C4-2B (cell line): ENCODE data around the gene SPNS3.

Experiments
- H3K27ac ChIP-seq: fragments of 450-650 bp; 2 replicates; pipeline ENCODE4 v1.5.1; 2017
- CTCF ChIP-seq: fragments of 450-650 bp; conservative IDR thresholded peaks from 2 replicates; pipeline ENCODE4 v1.5.1; 2017; ENCODE audit warnings: mild to moderate bottlenecking
- ZFX ChIP-seq: fragments of 450-650 bp; IDR thresholded peaks from 2 replicates; pipeline ENCODE4 v1.6.1; 2017

SPNS3 gene

GRCh38 chr17:4411201-4411600, 22.5 kb upstream of the SPNS3 start:
- no peak overlapping the region for H3K27ac ChIP-seq
- no peak for TF ChIP-seq ZFX
- no peak for TF ChIP-seq CTCF

DNA sequence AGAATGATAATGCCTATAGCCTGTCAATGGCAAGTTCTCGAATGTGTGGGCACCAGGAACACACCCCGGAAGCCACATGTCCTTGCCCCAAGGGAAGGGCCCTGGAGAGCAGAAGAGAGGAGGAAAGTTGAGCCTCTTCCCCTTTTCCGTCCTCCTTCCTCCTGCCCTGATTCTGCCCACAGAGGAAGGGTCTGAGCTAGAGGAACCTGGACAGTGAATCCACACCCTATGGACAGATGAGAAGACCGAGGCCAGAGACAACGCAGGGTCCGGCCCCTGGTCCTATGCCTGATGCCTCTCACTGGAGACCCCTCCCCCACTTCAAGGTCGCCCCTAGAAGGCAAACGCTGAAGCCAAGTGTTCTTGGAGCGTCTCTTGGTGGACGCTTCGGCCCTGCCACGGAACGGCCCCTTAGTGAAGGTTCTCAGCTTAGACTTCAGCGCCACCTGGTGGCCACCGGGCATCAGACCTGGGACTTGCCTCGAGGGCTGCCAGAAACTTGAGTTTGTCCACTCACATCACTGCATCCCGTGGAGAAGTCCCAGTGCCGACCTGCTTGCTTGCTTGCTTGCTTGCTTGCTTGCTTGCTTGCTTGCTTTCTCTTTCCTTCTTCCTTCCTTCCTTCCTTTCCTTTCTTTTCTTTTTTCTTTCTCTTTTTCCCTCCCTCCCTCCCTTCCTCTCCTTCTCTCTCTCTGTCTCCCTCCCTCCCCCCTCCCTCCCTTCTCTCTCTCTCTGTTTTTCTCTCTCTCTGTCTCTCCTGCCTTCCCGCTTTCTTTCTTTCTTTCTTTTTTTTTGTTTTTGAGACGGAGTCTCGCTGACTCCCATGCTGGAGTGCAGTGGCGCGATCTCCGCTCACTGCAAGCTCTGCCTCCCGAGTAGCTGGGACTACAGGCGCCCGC, 20.6 kb upstream of the SPNS3 start:
- TF ChIP-seq CTCF (peak; percentile 88), ZFX (no peak)
- no peak overlapping the region for H3K27ac ChIP-seq

GRCh38 chr17:4417129-4417667, 16.5 kb upstream of the SPNS3 start:
- H3K27ac ChIP-seq: no peak overlapping the region
- TF ChIP-seq CTCF (no peak), ZFX (no peak)

DNA sequence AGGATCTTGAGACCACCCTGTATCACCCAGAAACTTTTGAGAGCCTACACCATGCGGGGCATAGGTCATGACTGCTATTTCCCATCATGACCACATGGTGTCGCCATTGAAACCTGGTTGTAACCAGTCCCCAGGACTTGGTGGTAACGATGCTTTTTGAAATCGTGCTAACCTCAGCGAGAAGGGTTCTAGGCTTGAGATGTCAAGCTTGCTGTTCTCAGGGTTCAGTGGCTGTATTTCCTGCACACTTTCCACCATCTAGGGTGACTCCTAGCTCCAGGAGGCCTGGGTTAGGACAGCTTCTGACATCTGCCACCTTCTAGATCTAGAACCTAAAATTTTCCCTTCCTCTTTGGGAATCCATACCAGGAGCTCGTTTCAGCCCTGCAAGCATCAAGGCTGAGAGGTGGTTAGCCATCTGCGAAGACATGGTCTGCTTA, 13.0 kb upstream of the SPNS3 start:
- no peak overlapping the region for H3K27ac ChIP-seq

GRCh38 chr17:4422864-4423263, 10.9 kb upstream of the SPNS3 start:
- no peak overlapping the region for H3K27ac ChIP-seq
- no peak for TF ChIP-seq CTCF
- no peak for TF ChIP-seq ZFX

More for the DNA sequence above, 13.0 kb upstream of the SPNS3 start:
- TF ChIP-seq CTCF: peak; percentile 92
- TF ChIP-seq ZFX: no peak

DNA sequence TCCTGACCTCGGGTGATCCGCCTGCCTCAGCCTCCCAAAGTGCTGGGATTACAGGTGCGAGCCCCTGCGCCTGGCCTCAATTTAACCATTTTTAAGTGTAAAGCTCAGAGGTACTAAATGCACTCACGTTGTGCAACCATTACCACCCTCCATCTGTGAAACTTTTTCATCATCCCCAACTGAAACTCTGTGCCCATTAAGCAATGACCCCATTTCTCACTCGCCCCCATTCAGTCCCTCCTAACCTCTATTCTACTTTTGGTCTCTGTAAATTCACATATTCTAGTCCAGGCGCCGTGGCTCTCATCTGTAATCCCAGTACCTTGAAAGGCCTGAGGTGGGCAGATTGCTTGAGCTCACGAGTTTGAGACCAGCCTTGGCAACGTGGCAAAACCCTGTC, 8.3 kb upstream of the SPNS3 start:
- TF ChIP-seq ZFX: no peak
- no peak overlapping the region for H3K27ac ChIP-seq

DNA sequence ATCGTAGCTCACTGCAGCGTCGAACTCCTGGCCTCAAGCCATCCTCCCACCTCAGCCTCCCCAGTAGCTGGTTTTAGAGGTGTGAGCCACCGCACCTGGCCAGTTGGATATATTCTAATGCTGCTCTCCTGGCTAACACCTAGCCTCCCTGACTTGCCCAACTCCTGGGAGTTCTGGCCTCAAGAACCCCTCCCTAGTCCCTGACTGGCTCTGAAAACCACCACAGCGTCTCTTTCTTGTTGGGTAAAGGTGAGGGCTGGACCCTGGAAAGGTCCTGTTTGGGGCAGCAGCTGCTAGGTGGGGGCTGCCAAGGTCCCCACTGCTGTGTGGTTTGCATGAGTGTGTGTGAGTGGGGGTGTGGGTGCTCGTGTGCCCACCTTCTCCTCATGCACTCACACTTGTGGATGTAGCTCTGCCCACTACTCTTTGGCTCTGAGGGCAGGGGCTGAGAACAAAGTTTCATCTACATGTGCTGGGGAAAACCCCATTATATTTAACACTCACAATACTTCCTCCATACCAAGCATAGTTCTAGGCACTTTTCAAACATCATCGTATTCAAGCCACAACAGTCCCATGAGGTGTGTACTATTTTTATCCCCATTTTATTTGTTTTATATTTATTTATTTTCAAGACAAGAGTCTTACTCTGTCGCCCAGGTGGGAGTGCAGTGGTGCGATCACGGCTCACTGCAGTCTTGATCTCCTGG, 7.1 kb upstream of the SPNS3 start:
- TF ChIP-seq ZFX (no peak), CTCF (no peak)
- no peak overlapping the region for H3K27ac ChIP-seq
